ENCODE data around the gene EEF2KMT. TPM values are rescaled to one million over a fixed set of nuclear protein-coding genes. Genes with fewer than 3 reads are reported as not detected.

The EEF2KMT gene
- total RNA-seq, 2 donors from 2014 or later = 8.6 to 15.6 TPM

GRCh38 chr16:5036228-5037156, 61.1 kb downstream of the EEF2KMT start:
- Mint-ChIP-seq H3K9me3 (no peaks in the 10 kb centered on the region), H3K4me3 (peak overlapping the region; percentile 14), H3K27ac (peak overlapping the region; percentile 84), H3K36me3 (ENCODE audit: low read depth) (no peaks in the 10 kb centered on the region), H3K27me3 (ENCODE audit: insufficient read depth) (peaks cover 24% of the 10 kb centered on the region), H3K4me1 (peaks cover 32% of the 10 kb centered on the region)
- WGBS, 2 experiments (ENCODE audit: insufficient coverage in 1 of 2, insufficient read length in 1 of 2) = 66 to 72% methylated on average over 8 to 12 of the region's 12 CpGs
- no peaks in the 10 kb centered on the region for H3K9me3 ChIP-seq (ENCODE audit: control insufficient read depth, low read length)
- TF ChIP-seq CTCF (conservative IDR thresholded peaks at IDR 0.05) = peak; percentile 2
- H3K4me3 ChIP-seq (ENCODE audit: low read length) = no peak overlapping the region
- no peak overlapping the region for H3K9ac ChIP-seq (ENCODE audit: extremely low read depth, low read length, poor library complexity, severe bottlenecking)
- H3K4me1 ChIP-seq (ENCODE audit: control insufficient read depth, insufficient read depth, low read length) = peaks cover 10% of the 10 kb centered on the region
- no peaks in the 10 kb centered on the region for H3K36me3 ChIP-seq (ENCODE audit: control insufficient read depth, insufficient read depth, low read length)
- H3K27ac ChIP-seq (ENCODE audit: low read depth, low read length) = no peak overlapping the region
- peaks cover 12% of the 10 kb centered on the region for H3K27me3 ChIP-seq (ENCODE audit: control insufficient read depth, insufficient read depth, low read length, poor library complexity, severe bottlenecking)
- DNase-seq = peak; percentile 81

GRCh38 chr16:5035909-5036227, 61.7 kb downstream of the EEF2KMT start:
- WGBS, 2 experiments (ENCODE audit: insufficient coverage in 1 of 2, insufficient read length in 1 of 2) = 97 to 100% methylated on average over 1 of the region's 1 CpG
- peaks cover 32% of the 10 kb centered on the region for H3K4me1 Mint-ChIP-seq
- no peaks in the 10 kb centered on the region for H3K9me3 Mint-ChIP-seq
- Histone ChIP-seq H3K9me3 (ENCODE audit: control insufficient read depth, low read length) (no peaks in the 10 kb centered on the region), H3K27ac (ENCODE audit: low read depth, low read length) (no peak overlapping the region), H3K4me1 (ENCODE audit: control insufficient read depth, insufficient read depth, low read length) (peaks cover 10% of the 10 kb centered on the region), H3K9ac (ENCODE audit: extremely low read depth, low read length, poor library complexity, severe bottlenecking) (peak overlapping the region; percentile 42), H3K4me3 (ENCODE audit: low read length) (no peak overlapping the region), H3K27me3 (ENCODE audit: control insufficient read depth, insufficient read depth, low read length, poor library complexity, severe bottlenecking) (peaks cover 8% of the 10 kb centered on the region), H3K36me3 (ENCODE audit: control insufficient read depth, insufficient read depth, low read length) (no peaks in the 10 kb centered on the region)
- peaks cover 17% of the 10 kb centered on the region for H3K27me3 Mint-ChIP-seq (ENCODE audit: insufficient read depth)
- H3K36me3 Mint-ChIP-seq (ENCODE audit: low read depth) = no peaks in the 10 kb centered on the region
- TF ChIP-seq CTCF (conservative IDR thresholded peaks at IDR 0.05) = no peak
- H3K27ac Mint-ChIP-seq = peak overlapping the region; percentile 84
- no peak for DNase-seq
- no peak overlapping the region for H3K4me3 Mint-ChIP-seq

Other genes starting within 250 kb of the EEF2KMT start
- 10 to 100 TPM; 37.8 to 48.5 TPM for gene PPL, start 160.6 kb downstream of the EEF2KMT start, total RNA-seq
- under 1 TPM; 0.22 to 0.33 TPM for gene SEC14L5, start 139.5 kb downstream of the EEF2KMT start, total RNA-seq
- gene NAGPA, start 63.9 kb downstream of the EEF2KMT start, total RNA-seq = 10 to 100 TPM; 12.7 to 14.0 TPM
- under 1 TPM in 1 of 2 donors, not detected in 1; 0.51 TPM for gene C16orf89, start 31.8 kb downstream of the EEF2KMT start, total RNA-seq
- gene ALG1, start 26.0 kb downstream of the EEF2KMT start, total RNA-seq = 10 to 100 TPM; 25.1 to 32.3 TPM

All from endodermal cell (in vitro differentiated cells).